Kidney (tissue), 14 donors: ENCODE results near the gene MRNIP. TPM values are rescaled to one million over a fixed set of nuclear protein-coding genes. Genes with fewer than 3 reads are reported as not detected.

Experiments used
- DNase-seq, 5 donors: peaks; one replicate each; pipeline ENCODE4 v3.0.0-alpha.2; 2013 to 2020
- FAIRE-seq: peaks from 2 replicates; lab custom pipeline; 2012; peaks lifted over from hg19 to GRCh38; lab: Jason Lieb, UNC
- H3K27ac ChIP-seq, 2 donors: one replicate each; pipeline ENCODE4 v1.7.0; 2013; ENCODE audit warnings: low read depth in 2 of 2, low read length in 2 of 2, inconsistent platforms in 1 of 2
- H3K27me3 ChIP-seq: one replicate; pipeline ENCODE4 v1.7.1; 2013; ENCODE audit warnings: low read length, inconsistent platforms; ENCODE audit not compliant: control insufficient read depth, insufficient read depth
- H3K36me3 ChIP-seq, 3 donors: one replicate each; pipeline versions ENCODE4 v1.7.0 to v1.7.1; 2013; ENCODE audit warnings: low read length in 3 of 3, control low read depth in 1 of 3, inconsistent platforms in 1 of 3; ENCODE audit not compliant: insufficient read depth in 3 of 3, control insufficient read depth in 2 of 3
- H3K4me1 ChIP-seq, 3 donors: one replicate each; pipeline versions ENCODE4 v1.7.0 to v1.7.1; 2013; ENCODE audit warnings: low read length in 3 of 3, inconsistent platforms in 1 of 3, low read depth in 1 of 3; ENCODE audit not compliant: control insufficient read depth in 2 of 3, insufficient read depth in 2 of 3
- H3K4me3 ChIP-seq, 3 donors: one replicate each; pipeline versions ENCODE4 v1.7.0 to v1.8.1; 2013; ENCODE audit warnings: low read length in 3 of 3, control low read depth in 1 of 3, inconsistent platforms in 1 of 3
- H3K9ac ChIP-seq, 3 donors: one replicate each; pipeline versions ENCODE4 v1.7.0 to v1.7.1; 2013; ENCODE audit warnings: low read length in 3 of 3, control low read depth in 1 of 3, inconsistent platforms in 1 of 3
- H3K9me3 ChIP-seq, 3 donors: one replicate each; pipeline versions ENCODE4 v1.7.0 to v1.7.1; 2013; ENCODE audit warnings: low read length in 3 of 3, control low read depth in 1 of 3, inconsistent platforms in 1 of 3; ENCODE audit not compliant: control insufficient read depth in 2 of 3, insufficient read depth in 1 of 3
- CTCF ChIP-seq: IDR thresholded peaks from 3 replicates; pipeline ENCODE4 v1.5.1; 2012; ENCODE audit warnings: mild to moderate bottlenecking, moderate library complexity, borderline replicate concordance; ENCODE audit not compliant: insufficient read depth; ENCODE audit errors: extremely low read depth
- intact Hi-C: fragments of 100-400 bp; cut with DNase I; formaldehyde crosslinking; loops from one replicate; pipeline ENCODE4 v1.11.1; 2022
- polyA plus RNA-seq: library from polyadenylated mRNA; stranded (reverse); fragments of 350-450 nt; fragmentation: Illumina TruSeq; extraction: RNeasy Lipid Tissue Mini Kit (QIAGEN cat#74804); gene quantifications from one replicate; pipeline ENCODE4 v1.2.3, GENCODE V29; 2014; ENCODE audit warnings: low read depth, low replicate concordance; ENCODE audit not compliant: insufficient read depth
- total RNA-seq: library from RNA; stranded (reverse); fragmentation: NEBNext Ultra II Directional; extraction: Animal tissue kit (Norgen Biotek cat#: 25700); gene quantifications from one replicate; pipeline ENCODE4 v1.2.1, GENCODE V29; 2021
- donor health status: control.
- donor health status: control.
- donor health status: control.
- donor health status: control.
- donor health status: control.
- donor health status: DM: yes; HTN: yes; CAD: no.
- donor health status: Normal renal cell carcinoma (clear cell type).

Gene MRNIP
- total and polyA plus RNA-seq, 2 donors from 2014 or later: 25.3 to 36.6 TPM

GRCh38 chr5:179825655-179826182 is 32.9 kb downstream of the MRNIP start:
- FAIRE-seq (no peak), DNase-seq (peak in 2 of 5 donors; percentile 55 to 58)
- peak overlapping the region in 1 of 2 donors; percentile 64 for H3K27ac ChIP-seq
- no peaks in the 10 kb centered on the region for H3K27me3 ChIP-seq
- H3K9me3 ChIP-seq: no peaks in the 10 kb centered on the region
- H3K4me1 ChIP-seq: peaks cover 0 to 45% (median 36%) of the 10 kb centered on the region in 3 donors
- no peak overlapping the region for H3K4me3 ChIP-seq
- peaks cover 7 to 62% (median 37%) of the 10 kb centered on the region in 3 donors for H3K36me3 ChIP-seq
- TF ChIP-seq CTCF: no peak
- no peak overlapping the region for H3K9ac ChIP-seq
- intact Hi-C loops: no loop called here

GRCh38 chr5:179824745-179825112 is 33.9 kb downstream of the MRNIP start:
- H3K4me1 ChIP-seq: peaks cover 0 to 51% (median 40%) of the 10 kb centered on the region in 3 donors
- H3K27me3 ChIP-seq: no peaks in the 10 kb centered on the region
- peaks cover 5 to 56% (median 31%) of the 10 kb centered on the region in 3 donors for H3K36me3 ChIP-seq
- FAIRE-seq: no peak
- no peak overlapping the region for H3K9ac ChIP-seq
- TF ChIP-seq CTCF: no peak
- H3K27ac ChIP-seq: no peak overlapping the region
- intact Hi-C loops: no loop called here
- DNase-seq: peak in 1 of 5 donors; percentile 42
- peak overlapping the region in 1 of 3 donors; percentile 18 for H3K4me3 ChIP-seq
- H3K9me3 ChIP-seq: no peaks in the 10 kb centered on the region

- Histone ChIP-seq H3K9ac (peak overlapping the region in 1 of 3 donors; percentile 18), H3K27me3 (no peaks in the 10 kb centered on the region), H3K4me1 (peaks cover 0 to 55% (median 45%) of the 10 kb centered on the region in 3 donors), H3K36me3 (peaks cover 5 to 52% (median 27%) of the 10 kb centered on the region in 3 donors), H3K9me3 (no peaks in the 10 kb centered on the region), H3K4me3 (peak overlapping the region in 1 of 3 donors; percentile 18), H3K27ac (peak overlapping the region in 1 of 2 donors; percentile 32)
- no peak for TF ChIP-seq CTCF
- FAIRE-seq: no peak
- peak in 1 of 5 donors; percentile 71 for DNase-seq
- intact Hi-C loops: no loop called here
These were observed 34.5 kb downstream of the MRNIP start for GRCh38 chr5:179823937-179824744.
